Spleen (tissue), 11 donors: ENCODE results near the gene FHIT. TPM values are rescaled to one million over a fixed set of nuclear protein-coding genes. Genes with fewer than 3 reads are reported as not detected.

ENCODE experiments used
- DNase-seq: peaks from one replicate; pipeline ENCODE4 v3.0.0-alpha.2; 2020
- H3K27ac ChIP-seq, 8 donors: fragments of 200-600 bp; sonication (generic) in 7 of 8; 1 replicate in 4 of 8; 2 replicates in 4 of 8; pipeline versions ENCODE4 v1.5.0 to v1.8.0; 2016 to 2021; ENCODE audit warnings: inconsistent platforms in 4 of 8, mild to moderate bottlenecking in 4 of 8, moderate library complexity in 1 of 8
- H3K27me3 ChIP-seq, 7 donors: fragments of 200-600 bp; sonication (generic) in 6 of 7; replicated peaks in 1 of 7; 1 replicate in 4 of 7; 2 replicates in 3 of 7; pipeline versions ENCODE4 v1.5.0 to v1.8.0; 2016 to 2021; ENCODE audit warnings: inconsistent platforms in 3 of 7, mild to moderate bottlenecking in 1 of 7
- H3K36me3 ChIP-seq, 6 donors: fragments of 200-600 bp; sonication (generic) in 5 of 6; 1 replicate in 4 of 6; 2 replicates in 2 of 6; pipeline versions ENCODE4 v1.5.0 to v1.8.0; 2016 to 2021; ENCODE audit warnings: inconsistent platforms in 2 of 6
- H3K4me1 ChIP-seq, 6 donors: fragments of 200-600 bp; sonication (generic) in 5 of 6; 1 replicate in 3 of 6; 2 replicates in 3 of 6; pipeline versions ENCODE4 v1.5.0 to v1.8.0; 2016 to 2021; ENCODE audit warnings: inconsistent platforms in 3 of 6
- H3K4me3 ChIP-seq, 8 donors: fragments of 200-600 bp; sonication (generic) in 7 of 8; 1 replicate in 4 of 8; 2 replicates in 4 of 8; pipeline versions ENCODE4 v1.5.0 to v1.8.0; 2016 to 2021; ENCODE audit warnings: inconsistent platforms in 4 of 8, mild to moderate bottlenecking in 4 of 8, moderate library complexity in 2 of 8
- H3K9me3 ChIP-seq, 8 donors: fragments of 200-600 bp; sonication (generic) in 7 of 8; 1 replicate in 4 of 8; 2 replicates in 4 of 8; pipeline versions ENCODE4 v1.5.0 to v1.8.0; 2016 to 2021; ENCODE audit warnings: inconsistent platforms in 4 of 8
- POLR2A ChIP-seq, 3 donors: fragments of 450-650 bp; IDR thresholded peaks; one replicate each; pipeline ENCODE4 v1.5.1; 2017; ENCODE audit warnings: antibody characterized with exemption in 3 of 3, mild to moderate bottlenecking in 1 of 3
- POLR2AphosphoS5 ChIP-seq, 3 donors: sonication (generic); formaldehyde crosslinking; IDR thresholded peaks; one replicate each; pipeline ENCODE4 v1.5.1; 2017; ENCODE audit warnings: antibody characterized with exemption in 3 of 3
- WGBS, 5 donors: extraction: QIAGEN DNeasy Blood & Tissue Kit in 3 of 5; methylation state at CpG; one replicate each; pipeline versions ENCODE4 v1.1.5 to v1.1.7; 2013 to 2018; 5-methylcytosine and 5-hydroxymethylcytosine counted together
- intact Hi-C: fragments of 100-400 bp; cut with DNase I; formaldehyde crosslinking; loops from one replicate; pipeline ENCODE4 v1.15.0; 2023; ENCODE audit warnings: low total_unique reads
- polyA plus RNA-seq, 3 donors: library from polyadenylated mRNA; stranded (reverse); fragments of 200-250 nt; gene quantifications; one replicate each; pipeline ENCODE4 v1.2.1, GENCODE V29; 2013
- total RNA-seq, 7 donors: library from RNA; depleted of rRNA in 3 of 7; stranded (reverse); fragments of >200 nt in 3 of 7; fragmentation: NEBNext Ultra II Directional in 4 of 7; extraction: Animal tissue kit (Norgen Biotek cat#: 25700) in 4 of 7; gene quantifications; one replicate each; pipeline versions ENCODE4 v1.1.0 to v1.2.1, GENCODE V29; 2016 to 2021
- TF ChIP-seq, protein P1 (sequence below), 11 experiments: fragments of 200-600 bp in 7 of 11; fragments of 450-650 bp in 4 of 11; sonication (generic) in 4 of 11; IDR thresholded peaks in 8 of 11; conservative IDR thresholded peaks in 3 of 11; 1 replicate in 7 of 11; 2 replicates in 4 of 11; pipeline versions ENCODE4 v1.4.0 to v1.8.0; 2016 to 2021; ENCODE audit warnings: antibody characterized with exemption in 11 of 11, inconsistent platforms in 4 of 11, mild to moderate bottlenecking in 1 of 11
- donor health status: healthy with polysubstance abuse.
- donor health status: DM: no; HTN: no; CAD: no; lungs with moderate emphysema.
- donor health status: DM: no; HTN: no; CAD: no.
- donor health status: Bipolar disorder and iron deficiency.
- donor health status: healthy.
- donor health status: DM: no; HTN: no; CAD: no.
- donor health status: DM: yes; HTN: yes; CAD: no.

FHIT gene
- total and polyA plus RNA-seq, 10 donors = 4.1 to 23.1 (median 12.2) TPM

DNA sequence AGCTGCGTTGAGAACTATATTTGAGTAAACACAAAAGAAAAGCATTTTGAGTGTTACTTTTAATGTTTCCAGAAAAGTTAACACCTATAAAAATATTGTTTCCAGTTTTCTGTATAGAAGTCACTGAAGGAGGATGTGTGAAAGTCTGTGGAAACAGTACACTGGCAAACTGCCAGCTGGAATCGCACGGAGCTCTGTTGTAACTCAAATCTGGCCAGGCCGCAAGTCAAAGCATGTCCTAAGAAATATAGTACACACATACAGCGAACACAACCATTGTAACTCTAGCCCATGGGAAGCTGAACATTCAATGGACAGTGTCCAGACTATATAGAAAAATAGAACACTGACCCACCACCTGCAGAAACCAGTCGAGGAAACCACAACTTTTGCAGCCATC is 657.2 kb downstream of the FHIT start:
- Histone ChIP-seq H3K9me3 (no peaks in the 10 kb centered on the region), H3K27ac (no peak overlapping the region), H3K4me3 (no peak overlapping the region), H3K27me3 (no peaks in the 10 kb centered on the region), H3K4me1 (peaks cover 0 to 4% (median 0%) of the 10 kb centered on the region in 6 donors), H3K36me3 (no peaks in the 10 kb centered on the region)
- intact Hi-C loops = no loop called here
- TF ChIP-seq POLR2A (IDR thresholded peaks at IDR 0.05) = no peak
- TF ChIP-seq POLR2AphosphoS5 (IDR thresholded peaks at IDR 0.05) = no peak
- TF ChIP-seq, protein P1, sequence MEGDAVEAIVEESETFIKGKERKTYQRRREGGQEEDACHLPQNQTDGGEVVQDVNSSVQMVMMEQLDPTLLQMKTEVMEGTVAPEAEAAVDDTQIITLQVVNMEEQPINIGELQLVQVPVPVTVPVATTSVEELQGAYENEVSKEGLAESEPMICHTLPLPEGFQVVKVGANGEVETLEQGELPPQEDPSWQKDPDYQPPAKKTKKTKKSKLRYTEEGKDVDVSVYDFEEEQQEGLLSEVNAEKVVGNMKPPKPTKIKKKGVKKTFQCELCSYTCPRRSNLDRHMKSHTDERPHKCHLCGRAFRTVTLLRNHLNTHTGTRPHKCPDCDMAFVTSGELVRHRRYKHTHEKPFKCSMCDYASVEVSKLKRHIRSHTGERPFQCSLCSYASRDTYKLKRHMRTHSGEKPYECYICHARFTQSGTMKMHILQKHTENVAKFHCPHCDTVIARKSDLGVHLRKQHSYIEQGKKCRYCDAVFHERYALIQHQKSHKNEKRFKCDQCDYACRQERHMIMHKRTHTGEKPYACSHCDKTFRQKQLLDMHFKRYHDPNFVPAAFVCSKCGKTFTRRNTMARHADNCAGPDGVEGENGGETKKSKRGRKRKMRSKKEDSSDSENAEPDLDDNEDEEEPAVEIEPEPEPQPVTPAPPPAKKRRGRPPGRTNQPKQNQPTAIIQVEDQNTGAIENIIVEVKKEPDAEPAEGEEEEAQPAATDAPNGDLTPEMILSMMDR (IDR thresholded peaks at IDR 0.05 in 8 of 11, conservative IDR thresholded peaks at IDR 0.05 in 3 of 11) = no peak
- 19 to 39% (median 27%) methylated on average over 6 of the region's 6 CpGs for WGBS, 5 donors
- DNase-seq = no peak

DNA sequence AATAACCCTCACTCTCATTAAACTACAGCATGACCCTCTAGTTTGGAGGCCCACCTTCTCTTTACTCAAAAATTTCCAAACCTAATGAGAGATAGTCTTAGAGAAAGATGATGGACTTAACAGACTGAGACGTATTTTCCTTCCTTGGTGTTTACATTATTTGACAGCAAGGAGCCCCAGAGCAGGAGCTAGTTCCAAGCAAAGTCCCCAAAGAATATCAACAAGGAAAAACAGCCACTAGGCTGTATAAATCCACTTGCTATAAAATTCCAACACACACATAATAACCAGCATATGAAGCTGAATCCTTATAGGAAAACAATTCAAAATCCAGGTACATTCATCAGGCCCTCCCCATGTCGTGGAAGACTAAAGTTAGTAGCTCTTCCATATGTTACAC is 660.0 kb downstream of the FHIT start:
- Histone ChIP-seq H3K27me3 (no peaks in the 10 kb centered on the region), H3K4me1 (peaks cover 0 to 4% (median 0%) of the 10 kb centered on the region in 6 donors), H3K36me3 (no peaks in the 10 kb centered on the region), H3K27ac (no peak overlapping the region), H3K4me3 (no peak overlapping the region), H3K9me3 (no peaks in the 10 kb centered on the region)
- TF ChIP-seq POLR2AphosphoS5 (IDR thresholded peaks at IDR 0.05) (no peak), POLR2A (IDR thresholded peaks at IDR 0.05) (no peak)
- TF ChIP-seq, protein P1 (IDR thresholded peaks at IDR 0.05 in 8 of 11, conservative IDR thresholded peaks at IDR 0.05 in 3 of 11) = no peak
- intact Hi-C loops = no loop called here
- no peak for DNase-seq
- 77 to 91% (median 89%) methylated on average over 2 of the region's 2 CpGs for WGBS, 5 donors

DNA sequence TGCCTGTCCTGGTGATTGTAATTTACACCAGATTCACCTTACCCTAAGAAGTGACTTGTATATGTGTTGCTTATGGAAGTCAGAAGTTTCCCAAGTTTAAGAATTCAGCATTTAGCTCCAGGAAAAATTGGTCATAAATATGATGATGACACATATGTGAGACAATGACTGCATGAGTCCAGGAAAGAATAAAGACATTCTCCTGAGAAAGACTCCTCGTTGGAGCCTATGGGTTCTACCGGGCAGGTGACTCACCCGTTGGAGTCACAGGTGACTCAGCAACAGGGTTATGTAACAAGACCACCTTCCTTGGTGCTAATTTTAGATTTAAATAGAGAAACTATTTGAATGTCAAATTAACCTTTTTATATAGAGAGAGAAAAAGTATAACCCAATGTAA is 662.4 kb downstream of the FHIT start:
- TF ChIP-seq, protein P1 (IDR thresholded peaks at IDR 0.05 in 8 of 11, conservative IDR thresholded peaks at IDR 0.05 in 3 of 11) = no peak
- TF ChIP-seq POLR2A (IDR thresholded peaks at IDR 0.05) = no peak
- TF ChIP-seq POLR2AphosphoS5 (IDR thresholded peaks at IDR 0.05) = no peak
- 68 to 97% (median 76%) methylated on average over 3 of the region's 3 CpGs for WGBS, 5 donors
- intact Hi-C loops = no loop called here
- Histone ChIP-seq H3K4me1 (no peaks in the 10 kb centered on the region), H3K36me3 (no peaks in the 10 kb centered on the region), H3K9me3 (no peaks in the 10 kb centered on the region), H3K27ac (no peak overlapping the region), H3K27me3 (no peaks in the 10 kb centered on the region), H3K4me3 (no peak overlapping the region)
- DNase-seq = no peak

DNA sequence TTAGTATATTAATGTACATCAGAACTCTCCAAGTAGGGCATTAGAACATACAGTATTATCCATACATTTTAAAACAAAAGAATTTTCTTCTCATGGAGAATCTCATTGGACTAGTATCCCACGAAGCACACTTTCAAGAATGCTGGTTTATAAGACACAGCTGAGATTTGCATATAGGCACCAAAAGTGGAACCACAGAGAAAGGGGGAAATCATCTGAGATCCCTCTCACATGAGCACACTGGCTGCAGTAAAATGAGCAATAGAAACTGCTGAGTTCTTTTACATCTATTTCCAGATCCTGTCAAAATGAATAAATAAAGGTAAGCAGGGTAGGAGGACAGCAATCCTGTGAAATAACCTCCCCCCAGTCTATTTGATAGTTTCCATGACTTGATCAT is 665.3 kb downstream of the FHIT start:
- DNase-seq = no peak
- Histone ChIP-seq H3K36me3 (no peaks in the 10 kb centered on the region), H3K27ac (no peak overlapping the region), H3K4me1 (no peaks in the 10 kb centered on the region), H3K27me3 (no peaks in the 10 kb centered on the region), H3K4me3 (no peak overlapping the region), H3K9me3 (no peaks in the 10 kb centered on the region)
- 0 to 28% (median 0%) methylated on average over 1 of the region's 1 CpG for WGBS, 5 donors
- TF ChIP-seq, protein P1 (IDR thresholded peaks at IDR 0.05 in 8 of 11, conservative IDR thresholded peaks at IDR 0.05 in 3 of 11) = no peak
- intact Hi-C loops = no loop called here
